NCI-H2227 treated with DMSO at 0.1 percent for 48 hours (cell line): ENCODE measurements around the gene IQCE.

Experiments
- DNase-seq: peaks from one replicate; lab custom pipeline; 2025; lab: John Stamatoyannopoulos, UW

IQCE gene

DNA sequence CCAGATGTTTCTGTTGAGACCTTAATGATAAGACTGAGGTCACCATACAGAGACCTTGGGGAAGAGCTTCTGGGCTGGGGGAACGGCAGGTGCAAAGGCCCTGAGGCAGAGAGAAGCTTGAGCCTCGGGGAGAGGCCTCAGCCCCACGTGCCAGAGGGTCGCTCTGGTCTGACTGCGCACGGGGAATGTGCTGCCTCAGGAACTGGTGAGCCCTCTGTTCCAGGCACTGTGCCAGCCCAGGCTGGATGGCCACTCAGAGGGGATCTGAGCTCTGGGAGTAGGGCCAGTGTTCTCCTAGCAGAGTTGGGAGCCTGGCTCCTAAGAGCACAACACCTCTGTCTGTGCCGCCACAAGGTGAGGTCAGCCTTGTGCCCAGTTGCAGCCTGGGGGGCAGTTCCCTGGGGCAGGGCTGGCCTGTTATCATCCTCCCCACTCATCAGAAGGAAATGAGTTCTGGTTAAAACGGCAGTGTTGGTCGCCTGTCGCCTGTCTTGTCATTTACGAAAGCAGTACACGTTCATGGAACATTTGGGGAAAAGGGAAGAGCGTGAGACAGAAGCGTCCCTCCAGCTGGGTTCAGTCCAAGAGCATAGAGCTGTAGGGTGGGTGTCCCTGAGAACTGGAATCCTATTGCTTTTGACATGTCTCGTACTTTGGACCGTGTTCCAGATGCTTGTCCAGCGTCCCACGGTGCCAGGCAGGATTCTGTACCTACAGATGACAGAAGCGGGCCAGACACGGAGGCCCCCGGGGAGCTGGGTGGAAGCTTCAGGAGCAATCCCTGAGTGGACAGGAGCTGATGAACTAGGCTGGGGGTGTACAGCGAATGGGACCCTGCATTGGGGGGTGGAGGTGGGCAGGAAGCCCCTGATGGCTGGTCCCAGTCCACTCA is 77.3 kb downstream of the IQCE start:
- DNase-seq, result no peak

- no peak for DNase-seq
These were observed 78.3 kb downstream of the IQCE start for GRCh38 chr7:2637066-2637471.

GRCh38 chr7:2637505-2638223 is 78.9 kb downstream of the IQCE start:
- DNase-seq, result no peak

DNA sequence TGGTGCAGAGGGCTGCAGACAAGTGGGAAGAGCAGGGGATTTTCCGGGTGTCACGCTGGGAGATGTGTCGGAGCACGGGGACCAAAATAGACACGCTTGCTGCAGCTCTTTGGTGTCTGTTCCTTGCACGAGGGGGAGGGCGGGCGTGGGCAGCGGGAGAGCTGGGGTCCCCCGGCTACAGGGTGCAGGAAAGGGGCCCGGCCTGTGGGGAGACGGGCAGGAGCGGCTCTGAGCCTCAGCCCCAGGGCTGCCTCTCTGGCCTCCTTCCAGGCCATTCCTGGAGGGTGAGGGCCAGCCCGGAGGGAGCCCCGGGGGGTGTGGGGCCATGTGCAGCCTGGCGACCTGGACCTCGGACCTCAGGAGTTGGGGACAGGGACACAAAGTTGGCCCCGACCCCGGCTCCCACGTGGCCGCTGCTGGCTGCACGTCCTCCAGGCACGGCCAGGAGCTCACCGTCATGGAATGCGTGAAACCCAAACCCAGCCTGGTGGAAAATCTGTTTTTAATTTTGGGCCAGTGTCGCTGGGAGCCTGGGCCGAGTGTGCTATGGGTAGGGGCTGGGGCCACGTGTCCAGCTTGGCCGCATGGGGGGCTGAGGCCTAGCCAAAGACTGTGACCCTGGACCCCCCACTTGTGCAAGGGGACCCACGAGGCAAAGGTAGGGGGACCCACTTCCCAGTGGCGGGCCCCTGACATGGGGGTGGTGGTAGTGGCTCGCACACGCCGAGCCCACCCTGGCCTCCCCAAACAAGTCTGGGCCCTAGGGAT is 79.6 kb downstream of the IQCE start:
- DNase-seq, result no peak

GRCh38 chr7:2639181-2639681 is 80.5 kb downstream of the IQCE start:
- no peak for DNase-seq

- no peak for DNase-seq
These were observed 81.1 kb downstream of the IQCE start for GRCh38 chr7:2639695-2640481.

GRCh38 chr7:2640482-2640830 is 81.7 kb downstream of the IQCE start:
- DNase-seq, result no peak

- no peak for DNase-seq
These were observed 82.1 kb downstream of the IQCE start for GRCh38 chr7:2640846-2641316.

DNA sequence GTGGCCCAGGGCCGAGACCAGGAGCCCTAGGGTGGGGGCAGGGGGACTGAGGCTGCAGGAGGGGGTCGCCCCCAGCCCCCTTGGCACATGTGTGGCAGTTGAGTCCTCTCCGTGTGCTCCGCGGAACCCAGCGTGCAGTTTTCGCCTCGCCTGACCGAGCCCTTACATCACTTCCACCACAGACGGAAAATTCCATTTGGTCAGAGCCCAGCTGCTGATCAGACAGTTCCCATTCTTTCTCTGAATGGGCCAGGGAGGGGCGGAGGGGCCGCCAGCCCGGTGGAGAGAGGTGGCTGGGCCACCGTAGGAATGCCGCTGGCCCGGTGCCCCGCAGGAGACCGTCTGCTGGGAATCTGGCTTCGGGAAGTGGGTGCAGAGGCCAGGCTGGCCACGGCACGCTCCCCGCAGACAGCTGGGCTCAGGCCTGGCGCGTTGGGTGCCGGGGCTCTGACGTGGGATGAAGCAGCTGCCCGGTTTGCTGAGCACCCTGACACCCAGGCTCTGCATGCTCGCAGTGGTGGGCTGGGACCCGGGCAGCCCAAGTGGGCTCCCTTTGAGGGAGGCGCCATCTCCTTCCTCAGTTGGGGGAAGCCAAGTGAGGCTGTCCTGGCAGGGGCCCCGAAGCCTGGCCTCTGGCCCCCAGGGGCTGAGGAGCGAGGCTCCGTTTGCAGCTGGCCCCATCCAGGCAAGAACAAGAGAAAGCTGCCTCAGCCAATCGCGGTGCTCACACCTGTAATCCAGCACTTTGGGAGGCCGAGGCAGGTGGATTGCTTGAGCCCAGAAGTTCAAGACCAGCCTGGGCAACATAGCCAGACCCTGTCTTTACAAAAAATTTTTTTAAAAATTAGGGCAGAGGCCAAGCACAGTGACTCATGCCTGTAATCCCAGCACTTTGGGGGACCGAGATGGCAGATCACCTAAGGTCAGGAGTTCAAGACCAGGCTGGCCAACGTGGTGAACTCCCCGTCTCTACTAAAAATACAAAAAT is 82.9 kb downstream of the IQCE start:
- no peak for DNase-seq

DNA sequence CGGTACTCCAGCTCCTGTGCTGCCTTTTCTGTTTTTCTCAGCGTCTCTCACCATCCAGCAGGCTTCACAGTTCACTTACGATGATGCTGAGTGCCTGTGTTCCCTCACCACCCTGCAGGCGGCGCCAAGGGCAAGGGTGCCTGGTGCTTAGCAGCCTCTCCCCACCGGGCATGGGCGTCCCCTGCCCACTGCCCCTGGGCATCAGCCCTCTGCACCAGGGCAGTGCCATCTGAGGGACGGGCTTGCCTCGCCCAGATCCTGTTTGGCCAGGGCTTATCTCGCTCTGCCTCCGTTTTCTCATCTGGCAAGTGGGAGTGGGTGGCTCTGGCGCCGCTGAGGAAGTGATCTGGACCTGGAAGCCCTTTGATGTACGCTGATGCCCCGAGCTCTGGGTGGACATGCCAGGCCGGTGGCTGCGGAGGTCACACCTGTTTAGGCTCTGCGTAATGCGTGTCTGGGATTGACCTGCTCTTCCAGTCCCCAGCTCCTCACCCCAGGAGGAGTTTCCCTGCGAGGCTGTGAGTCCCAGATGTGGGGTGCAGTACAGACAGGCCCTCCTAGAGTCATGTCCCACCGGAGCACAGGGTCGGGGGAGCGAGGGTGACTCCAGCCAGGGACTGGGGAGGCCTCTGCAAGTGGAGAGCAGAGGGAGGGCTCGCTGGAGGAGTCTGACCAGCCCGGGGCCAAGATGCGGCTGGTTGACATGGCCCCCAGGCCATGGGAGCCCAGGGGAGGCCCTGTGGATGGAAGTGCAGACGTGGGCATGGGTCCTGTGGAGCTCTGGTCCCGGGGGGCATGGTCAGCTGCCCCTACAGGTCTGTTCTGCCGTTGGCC is 84.8 kb downstream of the IQCE start:
- DNase-seq, result no peak

- DNase-seq, result no peak
These were observed 85.4 kb downstream of the IQCE start for GRCh38 chr7:2644220-2644561.

GRCh38 chr7:2644562-2645273 is 85.9 kb downstream of the IQCE start:
- no peak for DNase-seq

GRCh38 chr7:2645274-2645868 is 86.6 kb downstream of the IQCE start:
- DNase-seq, result no peak

DNA sequence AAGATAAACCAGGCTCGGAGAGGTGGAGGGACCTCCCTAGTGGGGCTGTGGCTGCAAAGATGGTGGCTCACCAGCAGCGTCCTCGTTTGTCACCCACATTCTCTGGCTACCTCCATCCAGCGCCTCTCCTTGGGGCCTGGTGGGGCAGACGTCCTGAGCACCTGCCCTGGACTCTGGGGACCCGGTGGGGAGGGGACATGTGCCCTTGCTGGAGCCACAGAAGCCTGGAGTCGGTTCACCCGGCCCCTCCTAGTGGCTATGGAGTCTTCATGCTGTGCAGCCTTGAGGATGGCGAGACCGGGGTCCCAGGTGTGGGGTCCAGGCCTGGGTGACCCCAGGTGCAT is 87.5 kb downstream of the IQCE start:
- DNase-seq, result no peak

GRCh38 chr7:2646680-2647571 is 88.1 kb downstream of the IQCE start:
- no peak for DNase-seq

- no peak for DNase-seq
These were observed 88.9 kb downstream of the IQCE start for GRCh38 chr7:2647594-2648172.
